ENCODE data around the gene FAM170B. TPM values are rescaled to one million over a fixed set of nuclear protein-coding genes. Genes with fewer than 3 reads are reported as not detected.

FAM170B gene
- polyA plus RNA-seq, 1 of the 3 experiments (the other 2 are of a cell fraction), result not detected

DNA sequence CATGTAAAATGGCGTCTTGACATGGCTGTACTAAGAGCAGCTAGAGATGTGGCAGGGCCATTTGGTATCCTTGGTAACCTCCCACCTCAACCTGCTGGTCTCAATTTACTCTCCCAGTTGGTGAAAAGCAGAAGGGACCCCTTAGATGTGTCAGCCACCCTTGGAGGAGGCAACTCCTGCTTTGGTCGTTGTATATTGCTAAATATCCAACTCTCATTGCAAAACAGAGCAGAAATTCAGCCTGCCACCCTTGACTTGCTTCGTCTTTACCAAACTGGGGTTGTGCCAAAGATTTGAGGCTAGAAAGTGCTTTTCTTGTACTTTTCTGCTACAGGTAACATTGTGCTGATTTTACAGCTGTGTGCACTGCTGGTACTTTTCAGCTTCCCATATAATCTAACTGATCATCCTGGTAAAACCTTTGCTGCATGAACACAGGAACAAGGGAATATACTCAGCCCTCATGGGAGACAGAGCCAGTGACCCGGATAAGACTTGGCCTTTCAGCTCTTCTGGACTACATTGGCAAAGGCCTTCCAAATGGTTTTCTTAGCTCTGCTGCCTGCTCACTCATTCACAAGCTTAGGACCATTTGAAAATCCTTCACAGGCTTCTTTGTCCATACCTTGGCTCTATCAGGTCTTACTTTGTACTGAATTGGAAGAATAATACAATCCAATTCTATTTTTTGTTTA, 16.3 kb downstream of the FAM170B start:
- Histone ChIP-seq H3K9ac (no peak overlapping the region), H2AFZ (ENCODE audit: low read depth) (no peak overlapping the region), H3K9me3 (no peaks in the 10 kb centered on the region), H3K4me1 (ENCODE audit: control insufficient read depth in 1 of 2, insufficient read depth in 2 of 2, low read depth in 1 of 2, low read length in 1 of 2) (peaks cover 0 to 30% of the 10 kb centered on the region in 2 experiments; a peak in 2 of 4 replicates), H3F3A (replicated peaks; ENCODE audit: insufficient read depth) (no peaks in the 10 kb centered on the region), H3K27me3 (ENCODE audit: insufficient read depth) (no peaks in the 10 kb centered on the region), H3K9me2 (no peaks in the 10 kb centered on the region), H3K4me2 (no peak overlapping the region), H3K27ac (ENCODE audit: low read depth in 2 of 2, low read length in 1 of 2) (peak overlapping the region in 1 of 2 experiments; percentile 51; a peak in 2 of 4 replicates), H3K79me2 (ENCODE audit: insufficient read depth) (no peaks in the 10 kb centered on the region), H3K36me3 (replicated peaks in 1 of 2; ENCODE audit: control insufficient read depth in 1 of 2, insufficient read depth in 2 of 2, low read length in 1 of 2) (no peaks in the 10 kb centered on the region), H3K4me3 (ENCODE audit: low read depth in 2 of 2, low read length in 1 of 2) (no peak overlapping the region), H4K20me1 (ENCODE audit: insufficient read depth) (no peaks in the 10 kb centered on the region)
- CTCF ChIA-PET, result interaction anchor here (1.3 kb wide), 1 partner anchor 137 kb away, joined by 5 read pairs; no protein-coding TSS in a partner anchor
- WGBS (ENCODE audit: low lambda C conversion rate), result 32% methylated on average over 4 of the region's 4 CpGs
- POLR2A ChIA-PET, result no interaction called here
- DNase-seq, result no peak
- no peak for TF ChIP-seq EP300 (IDR thresholded peaks at IDR 0.05; ENCODE audit: borderline replicate concordance in 1 of 2, low read depth in 1 of 2, low read length in 1 of 2)
- TF ChIP-seq NRF1 (IDR thresholded peaks at IDR 0.05; ENCODE audit: low read depth, low read length), result no peak
- no peak for TF ChIP-seq MXI1 (IDR thresholded peaks at IDR 0.05; ENCODE audit: low read depth, low read length)

DNA sequence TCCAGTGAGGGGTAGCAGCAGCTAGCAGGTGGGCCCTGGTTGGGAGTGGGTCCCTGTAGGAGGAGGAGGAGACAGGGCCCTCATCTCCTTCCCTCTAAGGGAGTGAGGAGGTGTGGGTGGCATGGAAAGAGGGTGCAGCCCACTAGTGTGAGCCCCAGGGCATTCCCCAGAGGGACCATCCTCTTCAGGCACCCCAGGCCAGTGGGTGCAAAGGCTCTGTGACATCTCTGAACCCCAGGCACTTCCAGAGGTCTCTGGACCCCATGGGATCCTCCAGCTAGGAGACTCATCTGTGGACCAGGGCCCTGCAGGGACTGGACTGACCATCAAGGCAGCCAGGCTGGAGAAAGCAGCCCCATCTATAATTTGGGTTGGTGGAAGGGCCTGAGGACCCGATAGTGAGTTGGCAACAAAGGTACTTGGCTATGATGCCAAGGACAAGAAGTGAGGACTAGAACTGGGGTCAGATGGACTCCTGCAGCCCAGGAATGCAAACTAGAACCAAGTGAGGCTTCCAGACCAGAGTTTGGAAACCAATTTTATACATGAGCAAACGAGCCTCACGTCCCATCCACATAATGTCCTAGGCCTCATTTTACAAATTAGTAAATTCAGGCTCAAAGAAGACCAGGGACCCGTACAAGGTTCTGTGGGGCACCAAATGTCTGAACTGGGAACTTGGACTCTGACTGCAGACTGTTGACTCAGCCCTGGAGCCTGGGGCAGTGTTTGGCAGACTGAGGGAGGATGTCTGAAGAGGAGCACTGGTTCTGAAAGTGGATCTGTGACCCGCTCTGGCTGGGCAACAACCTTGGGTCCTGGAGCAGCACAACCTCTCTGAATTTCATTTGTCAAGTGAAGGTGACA, 17.1 kb downstream of the FAM170B start:
- TF ChIP-seq YY1 (IDR thresholded peaks at IDR 0.05; ENCODE audit: low read depth), result no peak
- TF ChIP-seq, protein P1, sequence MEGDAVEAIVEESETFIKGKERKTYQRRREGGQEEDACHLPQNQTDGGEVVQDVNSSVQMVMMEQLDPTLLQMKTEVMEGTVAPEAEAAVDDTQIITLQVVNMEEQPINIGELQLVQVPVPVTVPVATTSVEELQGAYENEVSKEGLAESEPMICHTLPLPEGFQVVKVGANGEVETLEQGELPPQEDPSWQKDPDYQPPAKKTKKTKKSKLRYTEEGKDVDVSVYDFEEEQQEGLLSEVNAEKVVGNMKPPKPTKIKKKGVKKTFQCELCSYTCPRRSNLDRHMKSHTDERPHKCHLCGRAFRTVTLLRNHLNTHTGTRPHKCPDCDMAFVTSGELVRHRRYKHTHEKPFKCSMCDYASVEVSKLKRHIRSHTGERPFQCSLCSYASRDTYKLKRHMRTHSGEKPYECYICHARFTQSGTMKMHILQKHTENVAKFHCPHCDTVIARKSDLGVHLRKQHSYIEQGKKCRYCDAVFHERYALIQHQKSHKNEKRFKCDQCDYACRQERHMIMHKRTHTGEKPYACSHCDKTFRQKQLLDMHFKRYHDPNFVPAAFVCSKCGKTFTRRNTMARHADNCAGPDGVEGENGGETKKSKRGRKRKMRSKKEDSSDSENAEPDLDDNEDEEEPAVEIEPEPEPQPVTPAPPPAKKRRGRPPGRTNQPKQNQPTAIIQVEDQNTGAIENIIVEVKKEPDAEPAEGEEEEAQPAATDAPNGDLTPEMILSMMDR (IDR thresholded peaks at IDR 0.05), result no peak
- TF ChIP-seq, protein P2, sequence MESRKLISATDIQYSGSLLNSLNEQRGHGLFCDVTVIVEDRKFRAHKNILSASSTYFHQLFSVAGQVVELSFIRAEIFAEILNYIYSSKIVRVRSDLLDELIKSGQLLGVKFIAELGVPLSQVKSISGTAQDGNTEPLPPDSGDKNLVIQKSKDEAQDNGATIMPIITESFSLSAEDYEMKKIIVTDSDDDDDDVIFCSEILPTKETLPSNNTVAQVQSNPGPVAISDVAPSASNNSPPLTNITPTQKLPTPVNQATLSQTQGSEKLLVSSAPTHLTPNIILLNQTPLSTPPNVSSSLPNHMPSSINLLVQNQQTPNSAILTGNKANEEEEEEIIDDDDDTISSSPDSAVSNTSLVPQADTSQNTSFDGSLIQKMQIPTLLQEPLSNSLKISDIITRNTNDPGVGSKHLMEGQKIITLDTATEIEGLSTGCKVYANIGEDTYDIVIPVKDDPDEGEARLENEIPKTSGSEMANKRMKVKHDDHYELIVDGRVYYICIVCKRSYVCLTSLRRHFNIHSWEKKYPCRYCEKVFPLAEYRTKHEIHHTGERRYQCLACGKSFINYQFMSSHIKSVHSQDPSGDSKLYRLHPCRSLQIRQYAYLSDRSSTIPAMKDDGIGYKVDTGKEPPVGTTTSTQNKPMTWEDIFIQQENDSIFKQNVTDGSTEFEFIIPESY (IDR thresholded peaks at IDR 0.05; ENCODE audit: borderline replicate concordance, low read depth), result no peak
- TF ChIP-seq, protein P3, sequence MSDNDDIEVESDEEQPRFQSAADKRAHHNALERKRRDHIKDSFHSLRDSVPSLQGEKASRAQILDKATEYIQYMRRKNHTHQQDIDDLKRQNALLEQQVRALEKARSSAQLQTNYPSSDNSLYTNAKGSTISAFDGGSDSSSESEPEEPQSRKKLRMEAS (IDR thresholded peaks at IDR 0.05; ENCODE audit: low read depth), result no peak
- no peaks in the 10 kb centered on the region for H3F3A ChIP-seq (replicated peaks; ENCODE audit: insufficient read depth)
- no peaks in the 10 kb centered on the region for H3K27me3 ChIP-seq (ENCODE audit: insufficient read depth)
- no peak overlapping the region for H3K9ac ChIP-seq
- WGBS (ENCODE audit: low lambda C conversion rate), result 35% methylated on average over 5 of the region's 5 CpGs
- no peaks in the 10 kb centered on the region for H3K36me3 ChIP-seq (replicated peaks in 1 of 2; ENCODE audit: control insufficient read depth in 1 of 2, insufficient read depth in 2 of 2, low read length in 1 of 2)
- H3K79me2 ChIP-seq (ENCODE audit: insufficient read depth), result no peaks in the 10 kb centered on the region
- H3K4me3 ChIP-seq (ENCODE audit: low read depth in 2 of 2, low read length in 1 of 2), result no peak overlapping the region
- no peaks in the 10 kb centered on the region for H3K9me2 ChIP-seq
- no peak overlapping the region for H3K27ac ChIP-seq (ENCODE audit: low read depth in 2 of 2, low read length in 1 of 2)
- no peaks in the 10 kb centered on the region for H3K9me3 ChIP-seq
- no peaks in the 10 kb centered on the region for H4K20me1 ChIP-seq (ENCODE audit: insufficient read depth)
- no peak overlapping the region for H2AFZ ChIP-seq (ENCODE audit: low read depth)
- POLR2A ChIA-PET, result no interaction called here
- no peak for DNase-seq
- CTCF ChIA-PET, result no interaction called here
- H3K4me1 ChIP-seq (ENCODE audit: control insufficient read depth in 1 of 2, insufficient read depth in 2 of 2, low read depth in 1 of 2, low read length in 1 of 2), result peaks cover 0 to 30% of the 10 kb centered on the region in 2 experiments; a peak in 2 of 4 replicates
- H3K4me2 ChIP-seq, result no peak overlapping the region

All from SK-N-SH (cell line).